SK-N-SH treated with all-trans-retinoic acid at 6 μM for 48 hours (cell line): Measurements from ENCODE around the gene TSNAX.

ENCODE experiments used
- BACH2 ChIP-seq: fragments of 250-450 bp; sonication (Bioruptor Pico); IDR thresholded peaks from 2 replicates; pipeline ENCODE4 v1.9.0; 2021; ENCODE audit warnings: mild to moderate bottlenecking, borderline replicate concordance
- CREB5 ChIP-seq: fragments of 250-450 bp; sonication (Bioruptor Pico); IDR thresholded peaks from 2 replicates; pipeline ENCODE4 v1.5.1; 2020; ENCODE audit warnings: low read depth, mild to moderate bottlenecking, moderate library complexity
- GLIS3 ChIP-seq: fragments of 250-450 bp; sonication (Bioruptor Pico); IDR thresholded peaks from 2 replicates; pipeline ENCODE4 v1.5.0; 2020; ENCODE audit warnings: mild to moderate bottlenecking, moderate library complexity
- ISL1 ChIP-seq: fragments of 250-450 bp; sonication (Bioruptor Pico); IDR thresholded peaks from 2 replicates; pipeline ENCODE4 v2.1.2; 2022; ENCODE audit warnings: mild to moderate bottlenecking, moderate library complexity
- POU6F1 ChIP-seq: fragments of 250-450 bp; sonication (Bioruptor Pico); IDR thresholded peaks from 2 replicates; pipeline ENCODE4 v1.8.0; 2021; ENCODE audit warnings: low read depth, mild to moderate bottlenecking, moderate library complexity, borderline replicate concordance
- TSHZ2 ChIP-seq: fragments of 250-450 bp; sonication (Bioruptor Pico); IDR thresholded peaks from 2 replicates; pipeline ENCODE4 v1.5.0; 2020; ENCODE audit warnings: mild to moderate bottlenecking, moderate library complexity
- ZC3H10 ChIP-seq: fragments of 250-450 bp; sonication (Bioruptor Pico); IDR thresholded peaks from 2 replicates; pipeline ENCODE4 v1.5.1; 2021; ENCODE audit warnings: mild to moderate bottlenecking, moderate library complexity
- ZFP3 ChIP-seq: fragments of 250-450 bp; sonication (Bioruptor Pico); IDR thresholded peaks from 2 replicates; pipeline ENCODE4 v1.5.0; 2020; ENCODE audit warnings: mild to moderate bottlenecking, moderate library complexity
- ZNF70 ChIP-seq: fragments of 450-650 bp; formaldehyde crosslinking; IDR thresholded peaks from 2 replicates; pipeline ENCODE4 v1.5.0; 2020; ENCODE audit warnings: mild to moderate bottlenecking, moderate library complexity

GRCh38 chr1:231561647-231562383, 33.3 kb downstream of the TSNAX start:
- TF ChIP-seq CREB5 (CRISPR knock-in tag) (no peak), ZC3H10 (CRISPR knock-in tag) (no peak), BACH2 (CRISPR knock-in tag) (no peak), ZFP3 (CRISPR knock-in tag) (no peak), GLIS3 (no peak), ZNF70 (no peak), POU6F1 (no peak), ISL1 (CRISPR knock-in tag) (no peak), TSHZ2 (CRISPR knock-in tag) (no peak)
